ENCODE measurements around the gene BPHL. TPM values are rescaled to one million over a fixed set of nuclear protein-coding genes. Genes with fewer than 3 reads are reported as not detected.

BPHL gene
- total and polyA plus RNA-seq, 10 of the 15 experiments (the other 5 are each of a cell fraction or from before 2014, with no cell fraction given) = 8.0 to 17.8 (median 12.4) TPM

- Histone ChIP-seq H3K4me3 (no peak overlapping the region), H3K4me1 (ENCODE audit: control insufficient read depth, insufficient read depth, low read length) (no peaks in the 10 kb centered on the region), H3K9me3 (replicated peaks; ENCODE audit: control insufficient read depth, insufficient read depth, low read length) (no peaks in the 10 kb centered on the region), H3K79me2 (ENCODE audit: control insufficient read depth, insufficient read depth, low read length) (no peaks in the 10 kb centered on the region), H3K27me3 (replicated peaks in 1 of 2; ENCODE audit: control insufficient read depth in 2 of 2, insufficient read depth in 2 of 2, low read length in 1 of 2) (no peaks in the 10 kb centered on the region), H3K9ac (ENCODE audit: control insufficient read depth, insufficient read depth, low read length) (no peak overlapping the region), H3K27ac (ENCODE audit: control insufficient read depth, insufficient read depth) (no peak overlapping the region), H2AFZ (ENCODE audit: control insufficient read depth, low read depth, low read length) (no peak overlapping the region), H3K36me3 (ENCODE audit: control insufficient read depth in 2 of 2, insufficient read depth in 2 of 2, low read length in 1 of 2) (no peaks in the 10 kb centered on the region), H4K20me1 (ENCODE audit: control insufficient read depth, insufficient read depth) (no peaks in the 10 kb centered on the region), H3K4me2 (ENCODE audit: control insufficient read depth, insufficient read depth) (no peak overlapping the region)
- RAD21 ChIA-PET (ENCODE audit: unreplicated experiment) = no interaction called here
- WGBS (ENCODE audit: insufficient coverage, insufficient replicate concordance, low lambda C conversion rate, missing lambda C conversion rate) = 48% methylated on average over 2 of the region's 2 CpGs
- FAIRE-seq = no peak
- TF ChIP-seq NFYA (IDR thresholded peaks at IDR 0.05; ENCODE audit: borderline replicate concordance, low read depth, low read length) = no peak
- no peak for TF ChIP-seq CUX1 (IDR thresholded peaks at IDR 0.05; ENCODE audit: insufficient replicate concordance, low read depth, low read length)
- TF ChIP-seq FOXM1 (IDR thresholded peaks at IDR 0.05; ENCODE audit: low read depth, low read length) = no peak
- TF ChIP-seq POLR2AphosphoS2 (IDR thresholded peaks at IDR 0.05; ENCODE audit: low read depth, low read length) = no peak
- no peak for TF ChIP-seq PRDM15 (CRISPR knock-in tag; IDR thresholded peaks at IDR 0.05)
- DNase-seq (ENCODE audit: low read depth, low spot score) = no peak
- ATAC-seq = no peak
- no TSS peak for BruUV-seq (replicated peaks)
- in situ Hi-C loops (cut with MboI) = no loop called here
- POLR2A ChIA-PET = no interaction called here
- SMC1A ChIA-PET (ENCODE audit: uncharacterized antibody, unreplicated experiment) = no interaction called here
- intact Hi-C loops (cut with micrococcal nuclease; ENCODE audit: unreplicated experiment) = no loop called here
- CTCF ChIA-PET = no interaction called here
These were observed 62.6 kb downstream of the BPHL start for GRCh38 chr6:3181105-3181504.
